Fibroblast of lung (primary cell): ENCODE measurements around the gene ZNF831.

Experiments used
- EZH2 ChIP-seq: IDR thresholded peaks from 2 replicates; pipeline ENCODE4 v1.5.1; 2012; ENCODE audit warnings: low read length, control low read depth, mild to moderate bottlenecking; ENCODE audit errors: missing control alignments
- TF ChIP-seq, protein P1 (sequence below), 2 donors: IDR thresholded peaks in 1 of 2; conservative IDR thresholded peaks in 1 of 2; 1 replicate in 1 of 2; 2 replicates in 1 of 2; pipeline ENCODE4 v1.5.1; 2011 to 2012; ENCODE audit warnings: low read length in 2 of 2, control low read depth in 1 of 2, inconsistent platforms in 1 of 2, low read depth in 1 of 2, mild to moderate bottlenecking in 1 of 2

DNA sequence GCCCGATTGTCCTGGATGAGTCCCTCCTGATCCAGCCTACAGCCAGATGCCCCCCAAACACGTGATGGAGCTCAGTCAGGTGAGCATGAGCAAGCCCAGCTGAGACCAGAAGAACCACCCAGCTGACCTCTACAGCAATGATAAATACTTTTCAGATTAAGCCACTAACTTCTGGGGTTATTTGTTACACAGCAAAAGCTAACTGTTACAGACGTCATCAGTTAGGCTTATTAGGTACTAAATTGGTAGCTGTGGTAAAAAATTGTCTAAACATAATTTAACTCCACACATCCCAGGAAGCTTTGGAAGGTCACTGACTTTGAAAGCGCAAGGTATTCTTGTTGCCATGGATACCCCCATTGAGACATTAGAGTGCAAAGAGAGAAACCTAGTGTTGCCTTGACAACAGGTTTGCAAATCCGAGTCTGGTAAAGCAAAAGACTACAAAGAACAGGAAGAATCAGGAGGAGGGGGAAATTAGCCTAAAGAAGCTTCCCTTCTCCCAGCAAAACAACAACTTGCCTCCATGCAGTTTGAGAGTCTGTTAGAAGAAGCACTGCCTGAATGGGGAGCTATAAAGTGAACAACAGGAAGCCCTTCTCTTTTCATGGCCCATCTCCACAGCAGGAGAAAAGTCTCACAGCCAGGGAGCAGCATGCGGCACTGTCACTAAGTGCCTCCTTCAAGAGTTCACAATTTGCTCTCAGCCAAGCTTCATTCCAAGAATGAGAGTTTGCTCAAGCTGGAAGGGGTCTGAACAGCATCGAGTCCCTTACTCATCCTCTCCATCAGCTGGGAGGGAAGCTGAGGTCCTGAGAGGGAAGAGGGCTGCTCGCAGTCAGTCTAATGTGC, 41.7 kb upstream of the ZNF831 start:
- TF ChIP-seq, protein P1, sequence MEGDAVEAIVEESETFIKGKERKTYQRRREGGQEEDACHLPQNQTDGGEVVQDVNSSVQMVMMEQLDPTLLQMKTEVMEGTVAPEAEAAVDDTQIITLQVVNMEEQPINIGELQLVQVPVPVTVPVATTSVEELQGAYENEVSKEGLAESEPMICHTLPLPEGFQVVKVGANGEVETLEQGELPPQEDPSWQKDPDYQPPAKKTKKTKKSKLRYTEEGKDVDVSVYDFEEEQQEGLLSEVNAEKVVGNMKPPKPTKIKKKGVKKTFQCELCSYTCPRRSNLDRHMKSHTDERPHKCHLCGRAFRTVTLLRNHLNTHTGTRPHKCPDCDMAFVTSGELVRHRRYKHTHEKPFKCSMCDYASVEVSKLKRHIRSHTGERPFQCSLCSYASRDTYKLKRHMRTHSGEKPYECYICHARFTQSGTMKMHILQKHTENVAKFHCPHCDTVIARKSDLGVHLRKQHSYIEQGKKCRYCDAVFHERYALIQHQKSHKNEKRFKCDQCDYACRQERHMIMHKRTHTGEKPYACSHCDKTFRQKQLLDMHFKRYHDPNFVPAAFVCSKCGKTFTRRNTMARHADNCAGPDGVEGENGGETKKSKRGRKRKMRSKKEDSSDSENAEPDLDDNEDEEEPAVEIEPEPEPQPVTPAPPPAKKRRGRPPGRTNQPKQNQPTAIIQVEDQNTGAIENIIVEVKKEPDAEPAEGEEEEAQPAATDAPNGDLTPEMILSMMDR (conservative IDR thresholded peaks at IDR 0.05 in 1 of 2, IDR thresholded peaks at IDR 0.05 in 1 of 2; ENCODE audit: low read depth in 1 of 2, low read length in 2 of 2), result no peak
- TF ChIP-seq EZH2, result no peak
